Neural cell (in vitro differentiated cells): Measurements from ENCODE around the gene PANX2.
"Not testable (repeated sequence)": the region's sequence is repeated elsewhere in the genome, so short reads cannot be mapped to it uniquely, and the experiment has no call there.

Experiments used
- CTCF ChIP-seq: fragments of 450-650 bp; IDR thresholded peaks from 2 replicates; pipeline ENCODE4 v1.5.1; 2014; ENCODE audit warnings: antibody characterized with exemption, mild to moderate bottlenecking, moderate library complexity; ENCODE audit not compliant: poor library complexity, severe bottlenecking
- EP300 ChIP-seq: fragments of 450-650 bp; conservative IDR thresholded peaks from 2 replicates; pipeline ENCODE4 v1.6.1; 2014; ENCODE audit warnings: antibody characterized with exemption, mild to moderate bottlenecking, moderate library complexity; ENCODE audit not compliant: poor library complexity, severe bottlenecking
- EZH2 ChIP-seq: fragments of 200-600, 300-800 bp; shearing (Covaris generic), sonication (generic); IDR thresholded peaks from 2 replicates; pipeline ENCODE4 v1.6.1; 2014; ENCODE audit warnings: antibody characterized with exemption, low read length, borderline replicate concordance, mild to moderate bottlenecking; ENCODE audit not compliant: insufficient read depth, poor library complexity, severe bottlenecking
- MXI1 ChIP-seq: fragments of 450-650 bp; conservative IDR thresholded peaks from 2 replicates; pipeline ENCODE4 v1.6.1; 2014; ENCODE audit warnings: antibody characterized with exemption, mild to moderate bottlenecking; ENCODE audit not compliant: poor library complexity, severe bottlenecking
- POLR2AphosphoS5 ChIP-seq: IDR thresholded peaks from 2 replicates; pipeline ENCODE4 v1.6.1; 2012
- REST ChIP-seq: IDR thresholded peaks from 2 replicates; pipeline ENCODE4 v1.6.1; 2012; ENCODE audit warnings: borderline replicate concordance

GRCh38 chr22:50147258-50148165, 23.0 kb upstream of the PANX2 start:
- TF ChIP-seq CTCF, EZH2, REST, POLR2AphosphoS5, EP300, MXI1: not testable (repeated sequence)
